ENCODE measurements around the gene COL5A1.

Gene COL5A1

DNA sequence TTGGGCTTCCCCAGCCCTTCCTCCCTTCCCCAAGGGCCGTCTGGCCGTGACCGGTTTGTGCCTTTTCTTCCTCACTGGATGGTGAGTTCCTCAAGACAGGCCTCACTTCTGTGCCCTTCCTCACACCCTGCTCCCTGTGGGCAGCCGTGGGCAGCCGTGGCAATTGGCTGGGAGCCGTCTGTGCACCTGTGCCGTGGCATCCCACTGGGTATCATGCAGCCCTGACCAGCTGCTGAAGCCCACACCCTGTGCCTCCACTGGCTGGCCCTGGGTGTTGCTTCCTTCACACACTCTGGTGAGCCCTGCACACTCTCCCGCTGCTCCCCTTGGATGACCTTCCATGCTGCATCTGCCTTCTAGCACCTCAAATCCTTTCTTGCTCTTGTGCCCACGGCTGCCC is 100.2 kb downstream of the COL5A1 start:
- no peak overlapping the region for H3K4me3 ChIP-seq (ENCODE audit: low read depth, low read length)
- TF ChIP-seq, protein P1, sequence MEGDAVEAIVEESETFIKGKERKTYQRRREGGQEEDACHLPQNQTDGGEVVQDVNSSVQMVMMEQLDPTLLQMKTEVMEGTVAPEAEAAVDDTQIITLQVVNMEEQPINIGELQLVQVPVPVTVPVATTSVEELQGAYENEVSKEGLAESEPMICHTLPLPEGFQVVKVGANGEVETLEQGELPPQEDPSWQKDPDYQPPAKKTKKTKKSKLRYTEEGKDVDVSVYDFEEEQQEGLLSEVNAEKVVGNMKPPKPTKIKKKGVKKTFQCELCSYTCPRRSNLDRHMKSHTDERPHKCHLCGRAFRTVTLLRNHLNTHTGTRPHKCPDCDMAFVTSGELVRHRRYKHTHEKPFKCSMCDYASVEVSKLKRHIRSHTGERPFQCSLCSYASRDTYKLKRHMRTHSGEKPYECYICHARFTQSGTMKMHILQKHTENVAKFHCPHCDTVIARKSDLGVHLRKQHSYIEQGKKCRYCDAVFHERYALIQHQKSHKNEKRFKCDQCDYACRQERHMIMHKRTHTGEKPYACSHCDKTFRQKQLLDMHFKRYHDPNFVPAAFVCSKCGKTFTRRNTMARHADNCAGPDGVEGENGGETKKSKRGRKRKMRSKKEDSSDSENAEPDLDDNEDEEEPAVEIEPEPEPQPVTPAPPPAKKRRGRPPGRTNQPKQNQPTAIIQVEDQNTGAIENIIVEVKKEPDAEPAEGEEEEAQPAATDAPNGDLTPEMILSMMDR (IDR thresholded peaks at IDR 0.05; ENCODE audit: control insufficient read depth, extremely low read depth, insufficient read depth): no peak
- DNase-seq (ENCODE audit: low read depth): no peak

DNA sequence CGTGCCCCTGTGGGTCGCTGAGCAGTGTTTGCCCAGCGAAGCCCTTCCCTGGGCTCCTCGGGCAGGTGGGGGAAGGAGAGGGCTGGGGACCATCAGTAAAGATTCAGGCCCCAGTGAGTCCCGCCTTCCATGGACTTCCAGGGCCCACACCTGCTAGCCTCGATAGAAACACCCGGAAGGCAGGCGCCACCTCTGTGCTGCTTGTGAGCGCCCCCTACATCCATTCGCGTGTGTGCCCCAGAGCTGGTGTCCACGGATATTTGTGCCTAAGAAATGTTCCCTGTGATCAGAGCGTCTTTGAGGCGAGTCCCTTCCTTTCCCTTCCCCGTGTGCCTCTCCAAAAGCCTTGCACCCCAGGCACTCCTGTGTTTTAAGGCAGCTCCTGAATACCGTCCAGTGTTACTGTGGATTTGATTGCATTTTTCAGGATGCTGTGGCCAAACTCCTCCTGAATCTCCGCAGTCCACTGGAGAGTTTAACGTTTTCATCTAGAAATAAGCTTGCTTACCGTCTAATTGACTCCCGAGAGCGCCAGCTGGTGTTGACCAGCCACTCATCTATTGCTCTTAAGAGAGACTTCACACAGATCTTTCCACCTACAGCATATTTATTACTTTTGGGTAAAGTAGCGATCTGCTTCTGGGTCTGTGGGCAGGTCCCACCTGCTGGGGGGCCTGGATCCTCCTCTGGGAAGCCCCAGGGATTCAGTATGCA is 101.4 kb downstream of the COL5A1 start:
- TF ChIP-seq, protein P1 (IDR thresholded peaks at IDR 0.05; ENCODE audit: control insufficient read depth, extremely low read depth, insufficient read depth): peak; percentile 50
- DNase-seq (ENCODE audit: low read depth): no peak
- H3K4me3 ChIP-seq (ENCODE audit: low read depth, low read length): no peak overlapping the region

DNA sequence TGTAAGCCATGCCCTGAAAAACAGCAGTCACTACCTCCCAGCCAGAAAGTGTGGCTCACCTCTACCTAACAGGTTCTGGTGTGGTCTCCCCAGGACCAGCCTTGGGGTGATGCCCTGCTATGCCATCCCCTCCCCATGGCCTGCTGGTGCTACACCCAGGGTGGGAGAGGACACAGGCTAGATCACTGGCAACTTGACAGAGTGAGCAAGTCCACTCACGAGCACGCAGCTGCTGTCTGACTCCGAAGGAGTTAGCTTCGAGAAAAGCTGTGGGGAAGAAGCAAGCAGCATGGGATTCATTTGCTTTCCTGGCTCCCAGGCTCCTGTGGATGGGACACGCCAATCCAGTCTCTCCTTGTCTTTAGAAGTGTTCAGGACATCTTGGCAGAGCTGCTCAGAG is 102.2 kb downstream of the COL5A1 start:
- TF ChIP-seq, protein P1 (IDR thresholded peaks at IDR 0.05; ENCODE audit: control insufficient read depth, extremely low read depth, insufficient read depth): no peak
- H3K4me3 ChIP-seq (ENCODE audit: low read depth, low read length): no peak overlapping the region
- DNase-seq (ENCODE audit: low read depth): no peak

GRCh38 chr9:134744385-134745295 is 103.0 kb downstream of the COL5A1 start:
- TF ChIP-seq, protein P1 (IDR thresholded peaks at IDR 0.05; ENCODE audit: control insufficient read depth, extremely low read depth, insufficient read depth): no peak
- no peak overlapping the region for H3K4me3 ChIP-seq (ENCODE audit: low read depth, low read length)
- no peak for DNase-seq (ENCODE audit: low read depth)

GRCh38 chr9:134747951-134748489 is 106.4 kb downstream of the COL5A1 start:
- TF ChIP-seq, protein P1 (IDR thresholded peaks at IDR 0.05; ENCODE audit: control insufficient read depth, extremely low read depth, insufficient read depth): no peak
- H3K4me3 ChIP-seq (ENCODE audit: low read depth, low read length): no peak overlapping the region
- no peak for DNase-seq (ENCODE audit: low read depth)

- TF ChIP-seq, protein P1 (IDR thresholded peaks at IDR 0.05; ENCODE audit: control insufficient read depth, extremely low read depth, insufficient read depth): no peak
- DNase-seq (ENCODE audit: low read depth): no peak
- H3K4me3 ChIP-seq (ENCODE audit: low read depth, low read length): no peak overlapping the region
These were observed 107.0 kb downstream of the COL5A1 start for GRCh38 chr9:134748591-134748990.

Measured in LNCaP clone FGC (cell line).